ENCODE results near the gene RPGRIP1. TPM values are rescaled to one million over a fixed set of nuclear protein-coding genes. Genes with fewer than 3 reads are reported as not detected.
A peak's percentile ranks its signal among the peaks of the same experiment; 100 is the strongest.

Gene RPGRIP1
- total and polyA plus RNA-seq, 2 donors from 2014 or later = 0.47 TPM; not detected in 1

- no peak overlapping the region for H3K9ac ChIP-seq (ENCODE audit: low read length in 3 of 3)
- no peak for FAIRE-seq
- H3K27me3 ChIP-seq (ENCODE audit: control insufficient read depth, insufficient read depth, low read length) = no peaks in the 10 kb centered on the region
- no peak for TF ChIP-seq CTCF (IDR thresholded peaks at IDR 0.05; ENCODE audit: borderline replicate concordance, extremely low read depth, insufficient read depth)
- H3K4me1 ChIP-seq (ENCODE audit: control insufficient read depth in 2 of 3, insufficient read depth in 2 of 3, low read depth in 1 of 3, low read length in 3 of 3) = peaks cover 0 to 20% (median 19%) of the 10 kb centered on the region in 3 donors
- no peaks in the 10 kb centered on the region for H3K9me3 ChIP-seq (ENCODE audit: control insufficient read depth in 2 of 3, insufficient read depth in 1 of 3, low read length in 3 of 3)
- no peak overlapping the region for H3K4me3 ChIP-seq (ENCODE audit: low read length in 3 of 3)
- intact Hi-C loops (cut with DNase I) = no loop called here
- DNase-seq = no peak
- H3K27ac ChIP-seq (ENCODE audit: low read depth in 2 of 2, low read length in 2 of 2) = no peak overlapping the region
- peaks cover 11 to 37% (median 12%) of the 10 kb centered on the region in 3 donors for H3K36me3 ChIP-seq (ENCODE audit: control insufficient read depth in 2 of 3, insufficient read depth in 3 of 3, low read length in 3 of 3)
These were observed 23.1 kb upstream of the RPGRIP1 start for GRCh38 chr14:21256539-21257393.

GRCh38 chr14:21257394-21257909, 22.4 kb upstream of the RPGRIP1 start:
- Histone ChIP-seq H3K27me3 (ENCODE audit: control insufficient read depth, insufficient read depth, low read length) (no peaks in the 10 kb centered on the region), H3K36me3 (ENCODE audit: control insufficient read depth in 2 of 3, insufficient read depth in 3 of 3, low read length in 3 of 3) (peaks cover 17 to 35% (median 18%) of the 10 kb centered on the region in 3 donors), H3K27ac (ENCODE audit: low read depth in 2 of 2, low read length in 2 of 2) (no peak overlapping the region), H3K4me1 (ENCODE audit: control insufficient read depth in 2 of 3, insufficient read depth in 2 of 3, low read depth in 1 of 3, low read length in 3 of 3) (peaks cover 0 to 25% (median 23%) of the 10 kb centered on the region in 3 donors), H3K9ac (ENCODE audit: low read length in 3 of 3) (no peak overlapping the region), H3K9me3 (ENCODE audit: control insufficient read depth in 2 of 3, insufficient read depth in 1 of 3, low read length in 3 of 3) (no peaks in the 10 kb centered on the region), H3K4me3 (ENCODE audit: low read length in 3 of 3) (peak overlapping the region in 1 of 3 donors; percentile 30)
- DNase-seq (no peak), FAIRE-seq (no peak)
- no peak for TF ChIP-seq CTCF (IDR thresholded peaks at IDR 0.05; ENCODE audit: borderline replicate concordance, extremely low read depth, insufficient read depth)
- intact Hi-C loops (cut with DNase I) = no loop called here

GRCh38 chr14:21258005-21258888, 21.6 kb upstream of the RPGRIP1 start:
- FAIRE-seq (no peak), DNase-seq (no peak)
- Histone ChIP-seq H3K4me1 (ENCODE audit: control insufficient read depth in 2 of 3, insufficient read depth in 2 of 3, low read depth in 1 of 3, low read length in 3 of 3) (peaks cover 0 to 26% (median 24%) of the 10 kb centered on the region in 3 donors), H3K27ac (ENCODE audit: low read depth in 2 of 2, low read length in 2 of 2) (no peak overlapping the region), H3K9me3 (ENCODE audit: control insufficient read depth in 2 of 3, insufficient read depth in 1 of 3, low read length in 3 of 3) (no peaks in the 10 kb centered on the region), H3K27me3 (ENCODE audit: control insufficient read depth, insufficient read depth, low read length) (no peaks in the 10 kb centered on the region), H3K4me3 (ENCODE audit: low read length in 3 of 3) (no peak overlapping the region), H3K36me3 (ENCODE audit: control insufficient read depth in 2 of 3, insufficient read depth in 3 of 3, low read length in 3 of 3) (peaks cover 17 to 40% (median 20%) of the 10 kb centered on the region in 3 donors), H3K9ac (ENCODE audit: low read length in 3 of 3) (no peak overlapping the region)
- intact Hi-C loops (cut with DNase I) = no loop called here
- no peak for TF ChIP-seq CTCF (IDR thresholded peaks at IDR 0.05; ENCODE audit: borderline replicate concordance, extremely low read depth, insufficient read depth)
